Measurements from ENCODE around the gene ZBTB4. TPM values are rescaled to one million over a fixed set of nuclear protein-coding genes. Genes with fewer than 3 reads are reported as not detected.
A peak's percentile ranks its signal among the peaks of the same experiment; 100 is the strongest.

Gene ZBTB4
- total and polyA plus RNA-seq, 2 experiments from 2014 or later: 3.6 to 11.2 TPM

GRCh38 chr17:7468290-7468689, 11.1 kb downstream of the ZBTB4 start (continued):
- no peak for TF ChIP-seq EZH2phosphoT487 (IDR thresholded peaks at IDR 0.05; ENCODE audit: unreplicated experiment)
- no peak for TF ChIP-seq POLR2AphosphoS5 (IDR thresholded peaks at IDR 0.05; ENCODE audit: low read depth)
- TF ChIP-seq JUNB (IDR thresholded peaks at IDR 0.05; ENCODE audit: unreplicated experiment): no peak
- no peak for TF ChIP-seq STAT1 (IDR thresholded peaks at IDR 0.05; ENCODE audit: unreplicated experiment)
- TF ChIP-seq NANOG (IDR thresholded peaks at IDR 0.05; ENCODE audit: borderline replicate concordance): no peak
- no peak for TF ChIP-seq CTCF (conservative IDR thresholded peaks at IDR 0.05; ENCODE audit: low read depth in 2 of 2)
- no peak for TF ChIP-seq CREB1 (CRISPR knock-in tag; IDR thresholded peaks at IDR 0.05; ENCODE audit: low read depth)

GRCh38 chr17:7467498-7467897, 11.9 kb downstream of the ZBTB4 start:
- DNase-seq (ENCODE audit: low spot score): no peak
- H3K4me3 ChIP-seq: no peak overlapping the region
- no peak overlapping the region for H3K4me2 ChIP-seq
- H3K4me1 Mint-ChIP-seq: peaks cover 8% of the 10 kb centered on the region; the same call in 2 of the 3 replicates
- no peaks in the 10 kb centered on the region for H3K36me3 ChIP-seq (ENCODE audit: insufficient read depth)
- H3K27me3 ChIP-seq (ENCODE audit: insufficient read depth): no peaks in the 10 kb centered on the region
- H3K27ac Mint-ChIP-seq: no peak overlapping the region
- no peaks in the 10 kb centered on the region for H4K20me1 ChIP-seq (replicated peaks; ENCODE audit: insufficient read depth)
- H3K27me3 Mint-ChIP-seq (ENCODE audit: insufficient read depth, low read depth, poor library complexity): peaks cover 10% of the 10 kb centered on the region
- H3K9me2 ChIP-seq (ENCODE audit: insufficient read depth): no peaks in the 10 kb centered on the region
- 0 out of 2 replicates have a peak, but pooled peaks cover 11% of the 10 kb centered on the region for H3K79me2 ChIP-seq (replicated peaks; ENCODE audit: insufficient read depth)
- no peak overlapping the region for H3K27ac ChIP-seq (ENCODE audit: low read depth)
- H3K4me1 ChIP-seq (ENCODE audit: insufficient read depth): peaks cover 4% of the 10 kb centered on the region; the same call in 1 of the 2 replicates
- no peak for ATAC-seq
- TF ChIP-seq EZH2 (IDR thresholded peaks at IDR 0.05; ENCODE audit: low read depth, unreplicated experiment) (no peak), STAT1 (IDR thresholded peaks at IDR 0.05; ENCODE audit: unreplicated experiment) (no peak)
- peaks cover 7% of the 10 kb centered on the region for H3K36me3 Mint-ChIP-seq (ENCODE audit: low read depth)
- H3K4me3 Mint-ChIP-seq: no peak overlapping the region
- no peak overlapping the region for H2AFZ ChIP-seq
- no peaks in the 10 kb centered on the region for H3K9me3 Mint-ChIP-seq
- no peaks in the 10 kb centered on the region for H3F3A ChIP-seq (replicated peaks; ENCODE audit: low read depth)

GRCh38 chr17:7466639-7467341, 12.6 kb downstream of the ZBTB4 start:
- no peaks in the 10 kb centered on the region for H4K20me1 ChIP-seq (replicated peaks; ENCODE audit: insufficient read depth)
- H3K9me2 ChIP-seq (ENCODE audit: insufficient read depth): no peaks in the 10 kb centered on the region
- ATAC-seq: no peak
- 0 out of 2 replicates have a peak, but pooled peaks cover 11% of the 10 kb centered on the region for H3K79me2 ChIP-seq (replicated peaks; ENCODE audit: insufficient read depth)
- H3K27ac Mint-ChIP-seq: peak overlapping the region; percentile 89
- H3F3A ChIP-seq (replicated peaks; ENCODE audit: low read depth): no peaks in the 10 kb centered on the region
- no peak overlapping the region for H3K27ac ChIP-seq (ENCODE audit: low read depth)
- no peaks in the 10 kb centered on the region for H3K36me3 ChIP-seq (ENCODE audit: insufficient read depth)
- H3K36me3 Mint-ChIP-seq (ENCODE audit: low read depth): peaks cover 7% of the 10 kb centered on the region
- DNase-seq (ENCODE audit: low spot score): no peak
- H3K4me1 Mint-ChIP-seq: peaks cover 8% of the 10 kb centered on the region; the same call in 2 of the 3 replicates
- no peaks in the 10 kb centered on the region for H3K9me3 Mint-ChIP-seq
- TF ChIP-seq CREB1 (CRISPR knock-in tag; IDR thresholded peaks at IDR 0.05; ENCODE audit: low read depth): no peak
- TF ChIP-seq JUNB (IDR thresholded peaks at IDR 0.05; ENCODE audit: unreplicated experiment): no peak
- no peak for TF ChIP-seq ZNF114 (CRISPR knock-in tag; IDR thresholded peaks at IDR 0.05)
- no peak for TF ChIP-seq NANOG (IDR thresholded peaks at IDR 0.05; ENCODE audit: borderline replicate concordance)
- TF ChIP-seq ZNF462 (CRISPR knock-in tag; IDR thresholded peaks at IDR 0.05): no peak
- H3K4me3 Mint-ChIP-seq: no peak overlapping the region
- H2AFZ ChIP-seq: no peak overlapping the region
- peaks cover 10% of the 10 kb centered on the region for H3K27me3 Mint-ChIP-seq (ENCODE audit: insufficient read depth, low read depth, poor library complexity)
- H3K27me3 ChIP-seq (ENCODE audit: insufficient read depth): no peaks in the 10 kb centered on the region
- H3K4me2 ChIP-seq: no peak overlapping the region
- H3K4me1 ChIP-seq (ENCODE audit: insufficient read depth): peaks cover 4% of the 10 kb centered on the region; the same call in 1 of the 2 replicates
- no peak overlapping the region for H3K4me3 ChIP-seq
